BLaER1 treated with 17β-estradiol and CSF1 and Interleukin-3, amounts not matched to agents 10 nM and 100 nM (cell line): Measurements from ENCODE around the gene SLC12A4.

Experiments used
- H3K27ac ChIP-seq, 11 experiments: shearing (Covaris generic); formaldehyde crosslinking; 2 replicates each; pipeline ENCODE4 v1.8.1; 2022
- H3K27me3 ChIP-seq, 11 experiments: shearing (Covaris generic); formaldehyde crosslinking; 2 replicates each; pipeline ENCODE4 v1.8.1; 2022
- H3K36me3 ChIP-seq, 11 experiments: shearing (Covaris generic); formaldehyde crosslinking; 2 replicates each; pipeline ENCODE4 v1.8.1; 2022
- H3K4me1 ChIP-seq, 10 experiments: shearing (Covaris generic); formaldehyde crosslinking; 2 replicates each; pipeline ENCODE4 v1.8.1; 2022
- H3K4me2 ChIP-seq, 11 experiments: shearing (Covaris generic); formaldehyde crosslinking; 2 replicates each; pipeline ENCODE4 v1.8.1; 2022
- H3K4me3 ChIP-seq, 10 experiments: shearing (Covaris generic); formaldehyde crosslinking; 2 replicates each; pipeline ENCODE4 v1.8.1; 2022
- H3K9ac ChIP-seq, 11 experiments: shearing (Covaris generic); formaldehyde crosslinking; 2 replicates each; pipeline ENCODE4 v1.8.1; 2022
- H3K9me3 ChIP-seq, 11 experiments: shearing (Covaris generic); formaldehyde crosslinking; replicated peaks in 1 of 11; 2 replicates each; pipeline ENCODE4 v1.8.1; 2022
- H4K20me1 ChIP-seq, 11 experiments: shearing (Covaris generic); formaldehyde crosslinking; 2 replicates each; pipeline ENCODE4 v1.8.1; 2022
- Cebpa-rat ChIP-seq, 11 experiments: shearing (Covaris generic); IDR thresholded peaks; 2 replicates each; pipeline ENCODE4 v1.8.1; 2022

SLC12A4 gene

GRCh38 chr16:67969254-67970039 is 1.0 kb upstream of the SLC12A4 start:
- Histone ChIP-seq H3K9ac (peak overlapping the region; percentile 82 to 93 (median 89); a peak in 17 of 22 replicates), H3K27ac (peak overlapping the region in 6 of 11 experiments; percentile 78 to 86 (median 82); a peak in 13 of 22 replicates), H3K4me1 (peaks cover 24 to 44% (median 40%) of the 10 kb centered on the region in 10 experiments), H3K27me3 (no peaks in the 10 kb centered on the region), H4K20me1 (peaks cover 5 to 30% (median 19%) of the 10 kb centered on the region in 11 experiments; a peak in 15 of 22 replicates), H3K36me3 (no peaks in the 10 kb centered on the region), H3K9me3 (no peaks in the 10 kb centered on the region), H3K4me2 (peak overlapping the region; percentile 75 to 99 (median 96)), H3K4me3 (peak overlapping the region; percentile 72 to 93 (median 84); a peak in 19 of 20 replicates)
- TF ChIP-seq Cebpa-rat (IDR thresholded peaks at IDR 0.05): no peak

GRCh38 chr16:67967958-67968399 is 458 bp downstream of the SLC12A4 start:
- peak overlapping the region; percentile 68 to 94 (median 84); a peak in 21 of 22 replicates for H3K27ac ChIP-seq
- H3K4me1 ChIP-seq: peaks cover 24 to 54% (median 43%) of the 10 kb centered on the region in 10 experiments
- H3K27me3 ChIP-seq: no peaks in the 10 kb centered on the region
- H3K4me3 ChIP-seq: peak overlapping the region; percentile 72 to 93 (median 84)
- no peaks in the 10 kb centered on the region for H3K9me3 ChIP-seq
- H4K20me1 ChIP-seq: peaks cover 5 to 44% (median 20%) of the 10 kb centered on the region in 11 experiments; a peak in 15 of 22 replicates
- H3K9ac ChIP-seq: peak overlapping the region; percentile 82 to 93 (median 89)
- H3K36me3 ChIP-seq: peaks cover 0 to 12% (median 6%) of the 10 kb centered on the region in 11 experiments; a peak in 13 of 22 replicates
- no peak for TF ChIP-seq Cebpa-rat (IDR thresholded peaks at IDR 0.05)
- H3K4me2 ChIP-seq: peak overlapping the region; percentile 75 to 99 (median 96)

- peaks cover 5 to 44% (median 20%) of the 10 kb centered on the region in 11 experiments; a peak in 15 of 22 replicates for H4K20me1 ChIP-seq
- H3K4me2 ChIP-seq: peak overlapping the region; percentile 75 to 99 (median 96)
- peak overlapping the region; percentile 72 to 93 (median 84) for H3K4me3 ChIP-seq
- H3K27ac ChIP-seq: peak overlapping the region; percentile 68 to 94 (median 84); a peak in 21 of 22 replicates
- no peaks in the 10 kb centered on the region for H3K27me3 ChIP-seq
- H3K9ac ChIP-seq: peak overlapping the region; percentile 82 to 93 (median 89)
- peaks cover 0 to 18% (median 12%) of the 10 kb centered on the region in 11 experiments; a peak in 15 of 22 replicates for H3K36me3 ChIP-seq
- peaks cover 24 to 54% (median 43%) of the 10 kb centered on the region in 10 experiments for H3K4me1 ChIP-seq
- no peaks in the 10 kb centered on the region for H3K9me3 ChIP-seq
- no peak for TF ChIP-seq Cebpa-rat (IDR thresholded peaks at IDR 0.05)
Measured at GRCh38 chr16:67967183-67967957, 1.1 kb downstream of the SLC12A4 start.

GRCh38 chr16:67966549-67967182 is 1.8 kb downstream of the SLC12A4 start:
- peaks cover 0 to 25% (median 19%) of the 10 kb centered on the region in 11 experiments; a peak in 15 of 22 replicates for H3K36me3 ChIP-seq
- peak overlapping the region in 7 of 11 experiments; percentile 59 to 93 (median 87); a peak in 11 of 22 replicates for H3K9ac ChIP-seq
- no peaks in the 10 kb centered on the region for H3K27me3 ChIP-seq
- no peak for TF ChIP-seq Cebpa-rat (IDR thresholded peaks at IDR 0.05)
- H3K27ac ChIP-seq: no peak overlapping the region; a peak in 1 of 22 replicates
- peaks cover 24 to 54% (median 43%) of the 10 kb centered on the region in 10 experiments for H3K4me1 ChIP-seq
- peak overlapping the region; percentile 75 to 99 (median 96) for H3K4me2 ChIP-seq
- H3K9me3 ChIP-seq: no peaks in the 10 kb centered on the region
- peak overlapping the region in 8 of 10 experiments; percentile 72 to 93 (median 86); a peak in 10 of 20 replicates for H3K4me3 ChIP-seq
- peaks cover 5 to 46% (median 20%) of the 10 kb centered on the region in 11 experiments; a peak in 15 of 22 replicates for H4K20me1 ChIP-seq

GRCh38 chr16:67965668-67966548 is 2.5 kb downstream of the SLC12A4 start:
- H3K4me1 ChIP-seq: peaks cover 24 to 54% (median 43%) of the 10 kb centered on the region in 10 experiments
- no peak for TF ChIP-seq Cebpa-rat (IDR thresholded peaks at IDR 0.05)
- no peak overlapping the region; a peak in 1 of 22 replicates for H3K27ac ChIP-seq
- H3K27me3 ChIP-seq: no peaks in the 10 kb centered on the region
- H3K9me3 ChIP-seq: no peaks in the 10 kb centered on the region
- peak overlapping the region; percentile 75 to 99 (median 96) for H3K4me2 ChIP-seq
- H3K36me3 ChIP-seq: peaks cover 7 to 33% (median 26%) of the 10 kb centered on the region in 11 experiments; a peak in 17 of 22 replicates
- no peak overlapping the region; a peak in 1 of 20 replicates for H3K4me3 ChIP-seq
- H3K9ac ChIP-seq: peak overlapping the region in 4 of 11 experiments; percentile 42 to 85 (median 54); a peak in 6 of 22 replicates
- peaks cover 5 to 53% (median 20%) of the 10 kb centered on the region in 11 experiments; a peak in 15 of 22 replicates for H4K20me1 ChIP-seq

- Histone ChIP-seq H4K20me1 (peaks cover 5 to 58% (median 20%) of the 10 kb centered on the region in 11 experiments; a peak in 16 of 22 replicates), H3K4me2 (peak overlapping the region in 8 of 11 experiments; percentile 29 to 98 (median 95); a peak in 10 of 22 replicates), H3K27me3 (no peaks in the 10 kb centered on the region), H3K36me3 (peaks cover 12 to 46% (median 38%) of the 10 kb centered on the region in 11 experiments; a peak in 19 of 22 replicates), H3K9me3 (no peaks in the 10 kb centered on the region), H3K9ac (0 out of 22 replicates have a peak overlapping the region, but pooled peaks of 1 of the 11 experiments have one; percentile 6), H3K4me1 (peaks cover 24 to 54% (median 43%) of the 10 kb centered on the region in 10 experiments), H3K4me3 (no peak overlapping the region), H3K27ac (no peak overlapping the region)
- TF ChIP-seq Cebpa-rat (IDR thresholded peaks at IDR 0.05): no peak
Measured at GRCh38 chr16:67964477-67965131, 3.8 kb downstream of the SLC12A4 start.
